ENCODE data around the gene SGSM1. TPM values are rescaled to one million over a fixed set of nuclear protein-coding genes. Genes with fewer than 3 reads are reported as not detected.

SGSM1 gene
- total RNA-seq, 1 experiment from 2014 or later: not detected

GRCh38 chr22:24975813-24976341 is 169.9 kb downstream of the SGSM1 start:
- no peaks in the 10 kb centered on the region for H4K20me1 ChIP-seq (ENCODE audit: insufficient read depth, low read depth, low read length)
- H3K36me3 ChIP-seq (ENCODE audit: insufficient read depth, low read length): no peaks in the 10 kb centered on the region
- no peaks in the 10 kb centered on the region for H3K79me2 ChIP-seq (ENCODE audit: low read length)
- no peak overlapping the region for H2AFZ ChIP-seq (ENCODE audit: low read length)
- peaks cover 36% of the 10 kb centered on the region for H3K4me1 ChIP-seq (ENCODE audit: low read length)
- H3K27me3 ChIP-seq (ENCODE audit: low read length): no peaks in the 10 kb centered on the region
- no peaks in the 10 kb centered on the region for H3K9me3 ChIP-seq (ENCODE audit: low read length)
- no peaks in the 10 kb centered on the region for H3K9me2 ChIP-seq (replicated peaks; ENCODE audit: insufficient read depth, low read length)
- H3K4me2 ChIP-seq (ENCODE audit: low read depth, low read length, poor library complexity, severe bottlenecking): peak overlapping the region; percentile 29
- H3K27ac ChIP-seq (ENCODE audit: low read length): peak overlapping the region; percentile 81
- H3K9ac ChIP-seq (ENCODE audit: low read length): 0 out of 2 replicates have a peak overlapping the region, but pooled peaks have one; percentile 33
- H3K4me3 ChIP-seq (ENCODE audit: low read length): no peak overlapping the region
- DNase-seq: no peak

DNA sequence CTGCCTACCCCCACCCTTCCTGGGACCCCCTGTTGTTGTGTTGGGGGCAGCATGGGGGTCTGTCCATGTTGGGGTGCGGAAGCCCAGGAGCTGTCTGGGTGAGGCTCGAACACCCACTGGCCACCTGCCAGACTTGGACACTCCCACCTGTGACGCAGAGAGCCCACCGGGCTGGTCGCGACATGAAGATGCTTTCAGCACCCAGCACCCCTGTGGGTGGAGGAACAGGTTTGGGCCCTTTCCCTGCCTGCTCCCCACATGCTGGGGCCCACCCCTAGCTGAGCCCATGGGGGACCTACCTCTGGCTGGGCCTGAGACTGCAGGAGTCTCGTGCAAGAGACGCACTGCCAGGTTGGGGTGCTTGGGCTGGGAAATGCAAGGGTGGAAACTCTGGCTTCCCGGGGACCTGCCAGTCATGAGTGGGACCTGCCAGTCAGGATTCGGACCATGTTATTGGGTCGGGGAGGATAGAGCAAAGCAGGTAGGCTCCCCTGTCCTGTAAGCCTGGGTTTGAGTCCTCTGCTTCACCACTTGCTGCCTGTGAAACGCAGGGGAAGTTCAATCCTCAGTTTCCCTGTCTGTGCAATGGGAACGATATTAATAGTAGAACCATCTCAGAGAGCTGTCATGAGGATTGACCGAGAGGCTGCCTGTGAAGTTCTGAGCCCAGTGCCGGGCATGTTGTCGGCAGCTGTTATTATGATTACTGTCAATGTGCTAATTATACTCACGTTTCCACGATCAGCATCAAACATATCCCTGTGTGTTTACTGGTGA is 170.6 kb downstream of the SGSM1 start:
- no peaks in the 10 kb centered on the region for H3K9me3 ChIP-seq (ENCODE audit: low read length)
- no peaks in the 10 kb centered on the region for H3K36me3 ChIP-seq (ENCODE audit: insufficient read depth, low read length)
- no peaks in the 10 kb centered on the region for H4K20me1 ChIP-seq (ENCODE audit: insufficient read depth, low read depth, low read length)
- no peak overlapping the region for H3K4me3 ChIP-seq (ENCODE audit: low read length)
- H3K9ac ChIP-seq (ENCODE audit: low read length): 0 out of 2 replicates have a peak overlapping the region, but pooled peaks have one; percentile 33
- H3K4me1 ChIP-seq (ENCODE audit: low read length): peaks cover 36% of the 10 kb centered on the region
- H2AFZ ChIP-seq (ENCODE audit: low read length): no peak overlapping the region
- DNase-seq: no peak
- H3K79me2 ChIP-seq (ENCODE audit: low read length): no peaks in the 10 kb centered on the region
- no peaks in the 10 kb centered on the region for H3K27me3 ChIP-seq (ENCODE audit: low read length)
- peak overlapping the region; percentile 29 for H3K4me2 ChIP-seq (ENCODE audit: low read depth, low read length, poor library complexity, severe bottlenecking)
- H3K27ac ChIP-seq (ENCODE audit: low read length): peak overlapping the region; percentile 81; the same call in 1 of the 2 replicates
- no peaks in the 10 kb centered on the region for H3K9me2 ChIP-seq (replicated peaks; ENCODE audit: insufficient read depth, low read length)

Small RNA genes within 50 kb of the gene (small RNA-seq; reads per million reads assigned to genes)
- gene RF00275: not detected

Other genes starting within 250 kb of the SGSM1 start
- 3.6 and 6.9 TPM in 2 replicates for gene LRRC75B, start 213.1 kb upstream of the SGSM1 start, total RNA-seq (2014; rRNA removed; shearing (Covaris generic); ENCODE audit: low replicate concordance)
- gene GGT1, start 203.0 kb upstream of the SGSM1 start, total RNA-seq (2014; rRNA removed; shearing (Covaris generic); ENCODE audit: low replicate concordance): 28.6 and 36.4 TPM in 2 replicates
- gene PIWIL3, start 31.5 kb upstream of the SGSM1 start, total RNA-seq (2014; rRNA removed; shearing (Covaris generic); ENCODE audit: low replicate concordance): not detected in 2 replicates
- not detected in 2 replicates for gene LHFPL7, start 140.5 kb downstream of the SGSM1 start, total RNA-seq (2014; rRNA removed; shearing (Covaris generic); ENCODE audit: low replicate concordance)
- gene KIAA1671, start 146.5 kb downstream of the SGSM1 start, total RNA-seq (2014; rRNA removed; shearing (Covaris generic); ENCODE audit: low replicate concordance): not detected in 2 replicates

Measured in Karpas-422 (cell line).